Measurements from ENCODE around the gene ZNF335.
"Not testable (repeated sequence)": the region's sequence is repeated elsewhere in the genome, so short reads cannot be mapped to it uniquely, and the experiment has no call there.

The ZNF335 gene

GRCh38 chr20:45972500-45973183, 639 bp upstream of the ZNF335 start:
- no peak for DNase-seq (ENCODE audit: low read depth in 2 of 2)

- peak in 1 of 2 donors; percentile 40 for DNase-seq (ENCODE audit: low read depth in 2 of 2)
These were observed 653 bp downstream of the ZNF335 start for GRCh38 chr20:45971425-45971674.

GRCh38 chr20:45970646-45971424, 1.2 kb downstream of the ZNF335 start:
- DNase-seq (ENCODE audit: low read depth in 2 of 2): no peak

GRCh38 chr20:45969712-45970634, 2.0 kb downstream of the ZNF335 start:
- DNase-seq (ENCODE audit: low read depth in 2 of 2): no peak

- no peak for DNase-seq (ENCODE audit: low read depth in 2 of 2)
These were observed 2.9 kb downstream of the ZNF335 start for GRCh38 chr20:45968801-45969711.

- no peak for DNase-seq (ENCODE audit: low read depth in 2 of 2)
These were observed 3.8 kb downstream of the ZNF335 start for GRCh38 chr20:45968081-45968671.

GRCh38 chr20:45967551-45968080, 4.4 kb downstream of the ZNF335 start:
- no peak for DNase-seq (ENCODE audit: low read depth in 2 of 2)

GRCh38 chr20:45965169-45966002, 6.6 kb downstream of the ZNF335 start:
- no peak for DNase-seq (ENCODE audit: low read depth in 2 of 2)

GRCh38 chr20:45964006-45964400, 8.0 kb downstream of the ZNF335 start:
- no peak for DNase-seq (ENCODE audit: low read depth in 2 of 2)

- no peak for DNase-seq (ENCODE audit: low read depth in 2 of 2)
These were observed 8.7 kb downstream of the ZNF335 start for GRCh38 chr20:45963059-45964005.

- DNase-seq (ENCODE audit: low read depth in 2 of 2): no peak
These were observed 9.8 kb downstream of the ZNF335 start for GRCh38 chr20:45962031-45962755.

GRCh38 chr20:45959956-45960630, 11.9 kb downstream of the ZNF335 start:
- DNase-seq (ENCODE audit: low read depth in 2 of 2): no peak

- DNase-seq (ENCODE audit: low read depth in 2 of 2): no peak
These were observed 12.9 kb downstream of the ZNF335 start for GRCh38 chr20:45959126-45959525.

- no peak for DNase-seq (ENCODE audit: low read depth in 2 of 2)
These were observed 13.4 kb downstream of the ZNF335 start for GRCh38 chr20:45958593-45958992.

- no peak for DNase-seq (ENCODE audit: low read depth in 2 of 2)
These were observed 14.7 kb downstream of the ZNF335 start for GRCh38 chr20:45957021-45957941.

GRCh38 chr20:45956326-45956725, 15.7 kb downstream of the ZNF335 start:
- not testable (repeated sequence) for DNase-seq (ENCODE audit: low read depth in 2 of 2)

All from stimulated activated CD8-positive, alpha-beta memory T cell treated with anti-CD3 and anti-CD28 coated beads, Interleukin-15, amount 100 ng/mL, for 4 hours (primary cell).